HG03442 (cell line): ENCODE data around the gene SIRPG.
"Not testable (repeated sequence)": the region's sequence is repeated elsewhere in the genome, so short reads cannot be mapped to it uniquely, and the experiment has no call there.

Experiments used
- ATAC-seq: cut with Tn5 transposase; IDR thresholded peaks from one replicate; pipeline ENCODE4 v1.9.1; 2021; ENCODE audit warnings: mild to moderate bottlenecking, moderate library complexity; ENCODE audit not compliant: unreplicated experiment

Gene SIRPG

DNA sequence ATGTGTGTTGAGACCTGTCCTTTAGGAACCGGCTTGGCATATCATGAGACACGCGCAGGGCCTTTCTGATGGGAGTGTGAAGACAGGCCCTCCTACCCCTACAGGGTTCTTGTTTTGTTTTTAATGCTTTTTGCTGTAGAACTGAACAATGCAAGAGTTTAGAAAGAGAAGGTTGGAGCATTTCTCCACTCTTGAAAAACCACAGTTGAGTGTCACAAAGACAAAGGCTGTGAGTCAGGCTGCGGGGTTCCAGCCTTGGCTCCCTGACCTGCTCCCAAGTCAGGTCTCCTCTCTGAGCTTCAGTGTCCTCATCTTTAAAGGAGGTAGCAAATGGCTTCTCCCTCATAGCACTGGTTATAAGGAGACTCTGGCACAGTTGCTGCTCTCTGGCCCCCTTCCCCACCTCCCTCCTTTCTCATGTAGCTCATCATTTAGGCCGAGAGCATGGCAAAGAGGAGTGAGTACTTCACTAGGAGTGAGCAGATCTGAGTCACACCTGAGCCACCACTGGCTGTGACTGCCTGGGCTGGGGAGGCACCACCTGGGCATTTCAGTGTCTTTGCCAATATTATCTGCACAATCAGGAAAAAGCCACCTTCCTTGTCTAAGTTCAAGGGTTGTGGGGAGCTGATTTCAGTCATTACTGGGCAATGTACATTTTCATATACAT lies 48.8 kb downstream of the SIRPG start:
- ATAC-seq: not testable (repeated sequence)

- no peak for ATAC-seq
Observed at GRCh38 chr20:1600736-1601135, 56.8 kb downstream of the SIRPG start.

DNA sequence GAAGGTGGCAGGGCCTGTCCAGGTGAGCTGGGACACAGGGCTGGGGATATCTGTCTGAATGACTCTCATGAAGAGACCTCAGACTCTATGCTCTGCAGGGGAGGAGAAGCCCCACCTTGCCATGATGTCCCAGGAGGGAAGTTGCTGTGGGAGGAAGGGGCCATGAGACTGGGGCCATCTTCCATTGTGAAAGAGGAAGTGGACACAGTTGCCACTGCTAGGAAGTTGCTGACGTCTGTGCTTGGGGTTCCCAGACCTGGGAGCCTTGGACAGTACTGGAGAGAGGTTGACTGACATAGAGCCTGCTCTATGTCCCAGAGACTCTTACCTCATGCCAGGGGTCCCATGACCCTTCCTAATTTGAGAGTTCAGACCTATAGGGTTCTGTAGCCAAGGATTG lies 62.2 kb downstream of the SIRPG start:
- no peak for ATAC-seq

DNA sequence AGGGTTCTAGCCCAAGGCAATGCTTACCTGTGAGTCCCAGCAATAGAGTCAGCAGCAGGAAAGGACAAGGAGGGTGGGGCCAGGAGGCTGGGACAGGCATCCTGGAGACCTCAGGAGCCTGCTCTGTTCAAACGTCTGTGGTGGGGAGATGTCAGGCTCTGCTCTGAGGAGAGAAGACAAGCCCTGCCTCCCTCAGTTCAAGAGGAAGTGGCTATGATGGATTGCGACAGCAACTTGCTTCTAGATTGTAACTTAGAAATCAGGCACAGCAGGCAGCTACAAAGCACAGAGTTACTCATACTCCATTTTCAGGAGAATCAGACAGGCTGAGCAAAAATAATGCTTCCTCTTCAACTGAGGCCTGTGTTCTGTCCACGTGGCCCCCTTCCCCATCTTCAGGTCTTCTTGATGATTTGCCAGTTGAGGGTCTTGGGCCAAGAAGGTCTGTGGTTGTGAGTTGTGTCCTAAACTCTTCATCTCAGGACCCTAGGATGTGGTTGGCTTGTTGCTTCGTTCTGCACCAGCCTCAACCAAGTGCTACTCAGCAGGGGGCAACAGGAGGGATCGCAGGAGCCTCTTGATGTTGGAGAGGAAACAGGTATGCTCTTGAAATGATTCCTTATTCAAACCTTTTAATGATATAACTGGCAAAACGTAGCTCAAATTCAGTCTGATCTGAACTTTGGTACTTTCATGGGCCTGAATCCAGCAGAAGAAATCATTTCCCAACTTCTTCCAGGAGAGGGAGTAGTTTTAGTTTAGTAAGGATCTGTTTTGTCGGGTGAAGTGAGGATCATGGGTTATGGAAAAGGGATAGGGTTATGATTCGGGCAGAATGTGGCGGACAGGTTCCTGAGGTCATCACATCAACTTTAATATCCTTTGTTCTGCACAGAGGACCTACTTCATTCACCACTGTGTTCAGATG lies 68.8 kb downstream of the SIRPG start:
- no peak for ATAC-seq

DNA sequence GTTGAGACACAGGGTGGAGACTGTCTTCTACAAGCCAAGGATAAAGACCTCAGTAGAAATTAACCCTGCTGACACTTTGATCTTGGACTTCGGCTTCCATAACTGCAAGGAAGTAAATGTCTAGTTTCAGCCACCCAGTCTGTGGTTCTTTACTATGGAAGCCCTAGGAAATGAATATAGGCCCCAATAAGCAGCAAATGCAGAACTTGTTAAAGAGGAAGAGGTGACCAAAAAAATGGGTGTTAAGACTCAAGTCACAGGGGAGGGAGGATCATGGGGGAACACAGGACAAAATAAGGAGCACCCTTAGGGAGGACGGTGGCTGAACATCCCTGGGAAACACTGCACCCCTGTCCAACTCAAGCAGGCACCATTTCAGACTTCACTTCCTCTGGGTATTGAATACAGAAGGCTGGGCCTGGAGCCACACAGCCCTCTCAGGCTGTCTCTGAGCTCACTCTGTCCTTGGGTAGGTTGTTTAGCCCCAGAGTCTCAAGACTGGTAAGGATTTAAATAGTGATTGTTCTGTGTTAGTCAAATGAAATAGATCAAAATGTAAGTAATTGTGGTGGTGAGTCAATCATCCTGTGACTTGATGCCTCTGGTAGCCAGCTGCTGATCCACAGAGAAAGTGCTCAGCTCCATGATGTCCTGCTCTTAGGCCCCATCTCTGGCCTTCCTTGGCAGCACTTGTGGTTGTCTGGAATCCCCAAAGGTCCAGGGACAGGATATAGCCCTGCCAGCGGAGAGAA lies 69.6 kb downstream of the SIRPG start:
- no peak for ATAC-seq

DNA sequence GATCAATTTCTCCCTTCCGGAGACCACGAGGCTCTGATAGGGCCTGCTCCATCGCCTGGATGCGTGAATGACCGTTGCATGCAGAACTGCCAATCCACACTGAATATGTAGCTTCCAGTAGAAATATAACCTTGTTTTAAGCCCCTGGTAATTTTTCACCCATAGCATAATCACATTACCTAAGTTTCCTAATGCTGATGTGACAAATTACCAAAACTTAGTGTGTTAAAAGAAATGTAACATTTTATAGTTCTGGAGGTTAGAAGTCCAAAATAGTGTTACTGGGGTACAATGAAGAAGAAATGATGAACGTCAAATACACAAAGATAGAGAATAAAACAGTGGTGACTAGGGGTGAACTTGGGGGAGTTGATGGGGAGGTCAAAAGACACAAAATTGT lies 78.1 kb downstream of the SIRPG start:
- no peak for ATAC-seq
